NCI-H510A (cell line): Measurements from ENCODE around the gene MBD5.
A peak's percentile ranks its signal among the peaks of the same experiment; 100 is the strongest.

Experiments used
- DNase-seq: peaks from one replicate; lab custom pipeline; 2025; lab: John Stamatoyannopoulos, UW

Gene MBD5

DNA sequence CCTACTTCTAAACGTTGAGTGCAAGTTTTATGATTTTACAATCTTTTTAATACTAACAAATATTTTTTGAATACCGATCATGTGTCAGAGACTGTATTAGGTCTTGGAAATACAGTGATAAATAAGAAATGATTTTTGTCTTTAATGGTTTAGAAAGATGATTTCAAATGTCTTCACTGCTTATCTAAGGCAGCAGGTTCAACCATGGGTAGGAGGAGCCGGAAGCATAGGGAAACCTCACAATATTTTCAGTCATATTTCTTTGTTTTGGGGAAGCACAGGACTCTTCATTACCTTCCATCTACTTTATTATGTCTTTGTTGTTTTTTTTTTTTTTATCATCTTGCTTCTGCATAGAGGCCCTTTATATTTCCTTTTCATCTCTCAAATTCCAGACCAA is 458.5 kb downstream of the MBD5 start:
- DNase-seq = no peak

DNA sequence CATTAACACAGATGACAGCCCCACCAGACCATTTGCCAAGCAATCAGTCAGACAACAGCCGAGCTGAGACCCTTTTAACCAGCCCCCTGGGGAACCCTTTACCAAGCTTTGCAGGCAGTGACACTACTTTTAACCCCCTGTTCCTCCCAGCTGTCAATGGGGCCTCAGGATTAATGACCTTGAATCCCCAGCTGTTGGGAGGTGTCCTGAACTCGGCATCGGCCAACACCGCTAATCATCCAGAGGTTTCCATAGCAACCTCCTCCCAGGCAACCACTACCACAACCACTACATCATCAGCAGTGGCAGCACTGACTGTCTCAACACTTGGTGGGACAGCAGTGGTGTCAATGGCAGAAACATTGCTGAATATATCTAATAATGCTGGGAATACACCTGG is 462.8 kb downstream of the MBD5 start:
- DNase-seq = no peak

DNA sequence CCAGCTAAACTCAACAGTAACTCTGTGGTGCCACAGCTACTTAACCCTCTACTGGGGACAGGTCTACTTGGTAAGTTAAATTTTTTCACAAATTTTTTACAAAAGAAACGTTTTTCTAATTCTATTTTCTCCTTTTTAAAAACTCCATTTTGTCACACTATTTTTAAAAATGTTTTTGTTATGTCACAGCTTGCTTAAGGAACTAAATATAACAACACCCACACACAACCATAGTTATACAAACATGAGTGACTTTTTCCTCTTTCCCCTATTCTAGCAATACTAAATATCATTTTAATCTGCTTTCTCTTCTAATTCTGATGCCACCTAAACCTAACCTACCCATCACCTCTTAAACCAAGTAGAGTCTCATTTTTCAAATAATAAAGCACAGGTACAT is 463.2 kb downstream of the MBD5 start:
- DNase-seq = no peak

DNA sequence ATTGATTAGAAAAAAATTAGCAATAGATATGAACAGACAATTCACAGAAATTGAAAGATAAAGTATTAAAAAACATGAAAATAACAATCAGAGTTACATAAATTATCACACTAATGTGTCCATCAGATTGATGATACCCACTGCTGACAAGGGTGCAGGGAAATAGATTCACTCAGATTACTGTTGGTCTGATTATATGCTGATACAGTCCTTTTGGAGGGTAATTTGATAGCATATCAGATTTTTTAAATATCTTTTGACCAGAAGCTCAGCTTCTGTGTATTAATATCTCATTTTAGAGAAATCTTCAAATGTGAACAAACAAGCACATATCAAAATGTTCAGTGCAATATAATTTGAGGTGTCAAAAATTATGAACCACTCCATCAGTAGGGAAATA is 465.8 kb downstream of the MBD5 start:
- DNase-seq = no peak

DNA sequence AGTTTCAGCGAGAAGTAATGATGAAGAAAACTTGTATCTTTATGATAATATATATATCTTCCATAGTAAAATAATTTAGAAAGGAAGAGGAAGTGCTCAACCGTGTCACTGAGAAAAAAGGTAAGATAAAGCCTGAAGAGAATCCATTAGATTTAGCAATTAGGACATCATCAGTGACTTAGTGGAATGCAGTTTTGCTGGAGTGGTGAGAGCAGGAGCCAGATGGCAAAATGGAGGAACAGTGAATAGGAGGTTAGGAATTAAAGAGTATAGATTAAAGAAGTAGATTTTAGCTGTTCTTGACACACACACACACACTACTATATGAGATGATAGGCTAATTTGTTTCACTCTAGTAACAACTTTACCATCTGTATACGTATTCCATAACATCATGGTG is 466.5 kb downstream of the MBD5 start:
- no peak for DNase-seq

DNA sequence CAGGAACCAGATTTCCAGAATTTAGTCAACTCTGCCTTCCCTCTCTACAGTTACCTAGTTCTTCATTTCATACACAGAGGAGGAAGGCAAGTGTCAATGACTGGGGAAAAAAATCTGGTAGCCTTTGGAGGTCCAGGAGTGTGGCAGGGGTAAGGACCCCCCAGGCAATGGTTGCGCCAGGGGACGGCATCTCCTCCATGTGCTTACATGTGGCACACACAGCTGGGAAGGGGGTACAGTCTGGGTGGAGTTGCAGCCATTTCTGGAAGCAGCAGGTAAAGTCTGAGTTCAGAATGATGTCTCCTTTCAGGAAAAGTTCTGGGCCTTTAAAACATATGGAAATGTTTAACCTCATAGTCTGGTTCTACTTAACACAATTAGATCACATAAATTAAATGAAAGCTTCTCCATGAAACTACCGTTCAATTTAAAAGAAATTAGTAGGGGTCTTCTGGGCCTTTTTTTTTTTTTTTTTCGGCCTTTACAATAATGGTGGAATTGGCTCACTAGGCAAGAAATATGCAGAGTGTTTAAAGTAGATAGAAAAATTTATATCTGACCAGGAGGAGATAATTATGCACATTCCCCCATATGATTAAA is 470.0 kb downstream of the MBD5 start:
- DNase-seq = no peak

DNA sequence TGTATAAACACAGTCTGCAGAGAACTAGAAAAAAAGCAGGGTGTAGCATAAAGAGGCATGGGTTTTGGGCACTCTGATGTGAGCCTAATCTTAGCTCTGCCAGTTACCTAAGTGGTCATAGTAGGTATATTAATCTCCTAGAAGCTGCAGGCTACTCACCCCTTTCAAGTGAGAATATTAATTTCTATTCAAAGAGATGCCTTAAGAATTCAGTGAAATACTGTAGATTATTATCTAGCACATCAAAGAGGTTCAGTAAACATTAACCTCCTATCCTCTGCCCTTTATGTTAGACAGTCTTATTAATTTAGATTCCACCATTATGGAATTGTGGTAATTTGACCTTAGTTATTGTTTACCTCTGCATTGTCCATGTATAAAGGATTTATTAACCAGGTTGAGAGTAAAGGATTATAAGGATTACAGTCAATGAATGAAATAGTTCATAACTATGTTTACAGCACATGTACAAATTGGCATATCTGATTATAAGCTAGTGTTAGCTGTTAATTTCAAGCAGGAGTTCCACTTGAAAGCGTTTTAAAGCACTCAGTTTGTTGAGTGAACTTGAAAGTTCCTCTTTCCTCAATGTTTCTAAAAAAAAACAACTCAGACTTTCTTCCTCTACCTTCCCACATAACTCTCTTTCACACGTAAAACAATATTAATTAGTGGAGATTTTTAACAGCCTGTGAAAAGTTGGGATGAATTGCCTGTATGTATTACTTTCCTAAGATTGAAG is 473.1 kb downstream of the MBD5 start:
- no peak for DNase-seq

DNA sequence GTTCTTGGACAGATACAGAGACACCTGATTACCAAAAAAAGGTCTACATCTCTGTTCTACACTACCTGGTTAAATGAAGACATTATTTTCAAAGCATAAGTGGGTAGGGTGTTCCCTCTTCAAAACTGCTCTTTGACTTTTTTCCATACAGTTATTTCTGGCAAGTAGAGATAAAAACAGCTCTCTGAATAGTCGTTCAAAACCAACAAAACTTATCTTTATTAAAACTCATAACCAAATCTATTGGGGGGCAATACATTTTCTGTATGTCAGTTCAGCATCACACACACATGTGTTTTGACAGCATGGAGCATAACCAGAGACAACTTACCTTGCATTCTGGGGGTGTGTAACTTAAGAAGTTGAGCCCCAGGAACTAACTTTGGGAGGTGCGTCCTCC is 474.7 kb downstream of the MBD5 start:
- no peak for DNase-seq

DNA sequence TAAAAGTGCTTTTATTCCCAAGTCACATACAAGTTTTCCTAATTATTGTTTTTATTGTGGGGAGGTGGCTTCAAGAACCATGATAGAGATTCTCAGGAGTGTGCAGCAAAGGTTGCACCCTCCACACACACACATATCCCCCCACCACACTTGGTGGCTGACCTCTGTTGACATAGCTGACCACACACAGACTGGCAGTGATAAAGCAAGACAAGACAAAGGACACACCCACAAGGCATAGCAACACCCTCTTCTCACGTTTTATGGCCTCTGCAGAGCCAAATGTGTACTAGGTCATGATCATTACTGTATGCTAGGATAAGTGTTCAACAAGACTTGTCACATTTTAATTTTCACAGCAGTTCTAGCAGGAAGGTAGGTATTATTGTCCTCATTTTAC is 480.7 kb downstream of the MBD5 start:
- DNase-seq = no peak

DNA sequence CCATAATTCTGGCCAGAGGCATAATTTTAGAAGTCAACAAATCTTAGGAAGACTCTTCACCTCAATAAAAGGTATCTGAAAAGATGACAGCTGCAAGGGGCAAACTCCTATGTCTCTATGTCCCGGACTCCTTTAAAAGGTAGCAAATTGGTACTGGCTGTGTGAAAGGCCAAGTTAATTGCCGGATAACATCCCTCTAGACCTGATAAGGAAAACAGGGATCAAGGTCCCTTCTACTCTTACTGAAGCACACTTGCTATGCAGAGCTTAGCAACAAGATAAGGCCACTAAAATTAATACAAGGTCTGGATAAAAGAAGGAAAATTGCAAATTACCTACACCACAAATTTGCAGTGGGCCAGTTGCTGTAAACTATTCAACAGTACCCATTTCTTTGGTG is 482.6 kb downstream of the MBD5 start:
- DNase-seq = no peak

DNA sequence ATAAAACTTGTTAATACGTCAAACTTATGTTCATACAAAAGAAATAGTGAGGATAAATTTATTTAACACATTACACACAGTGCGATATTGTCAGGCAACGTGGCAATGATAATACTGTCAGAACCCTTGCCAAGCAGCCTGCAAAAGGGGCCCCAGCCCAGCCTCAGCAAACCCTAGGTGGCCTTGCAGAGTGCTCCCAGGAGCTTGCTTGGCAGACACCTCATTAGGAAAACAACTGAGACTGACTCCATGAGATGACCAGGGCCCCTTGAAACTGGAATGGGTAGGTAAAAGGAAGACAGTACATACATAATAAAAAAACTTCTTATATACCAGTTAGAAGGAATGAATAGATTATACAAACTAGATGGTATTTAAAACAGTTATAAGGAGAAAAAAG is 487.1 kb downstream of the MBD5 start:
- no peak for DNase-seq

DNA sequence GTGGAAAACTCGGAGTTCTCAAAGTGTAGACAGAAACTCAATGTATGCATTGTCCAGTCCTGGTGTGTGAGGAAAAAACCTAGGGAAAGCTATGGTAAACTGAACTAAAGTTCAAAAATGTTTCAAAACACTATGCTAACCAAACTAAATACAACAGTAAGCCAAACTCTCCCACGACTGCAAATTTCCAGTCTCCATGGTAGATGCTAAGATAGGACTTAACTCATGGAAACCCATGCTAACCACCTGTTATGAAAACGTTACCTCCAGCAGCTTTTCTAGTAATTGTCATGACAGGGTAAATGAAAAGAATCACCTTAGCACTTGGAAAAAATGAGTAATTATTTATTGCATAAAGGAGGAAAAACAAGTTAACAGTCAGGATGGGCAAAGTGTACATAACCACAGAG is 488.0 kb downstream of the MBD5 start:
- DNase-seq = no peak

DNA sequence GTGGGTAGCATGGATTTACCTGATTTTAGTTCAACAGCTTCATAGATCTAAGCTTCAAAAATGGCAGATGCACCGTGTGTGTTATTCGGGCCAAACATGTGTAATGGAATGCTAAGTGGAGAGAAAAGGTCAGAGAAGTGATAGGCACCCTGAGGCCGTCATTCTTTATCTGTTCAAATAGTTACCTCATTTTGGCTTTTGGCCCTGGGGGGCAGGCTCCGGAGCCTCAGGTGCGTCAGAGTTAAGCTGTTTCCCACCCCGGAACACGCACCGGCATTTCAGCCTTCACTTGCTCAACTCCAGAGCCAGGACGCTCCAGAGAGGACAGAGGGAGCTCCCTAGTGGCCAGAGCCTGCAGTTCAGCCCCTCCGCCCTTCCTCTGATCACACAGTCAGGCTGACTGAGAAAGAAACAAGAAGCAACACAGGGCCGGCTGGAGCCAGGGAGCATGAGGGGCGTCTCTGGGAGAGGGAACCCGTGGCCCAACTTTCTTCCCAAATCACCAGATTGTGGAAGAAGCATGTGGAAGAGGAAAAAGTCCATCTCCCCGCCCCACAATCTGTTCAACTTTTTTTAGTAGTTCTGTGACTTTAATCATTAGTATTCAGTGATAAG is 488.5 kb downstream of the MBD5 start:
- DNase-seq = peak; percentile 30

DNA sequence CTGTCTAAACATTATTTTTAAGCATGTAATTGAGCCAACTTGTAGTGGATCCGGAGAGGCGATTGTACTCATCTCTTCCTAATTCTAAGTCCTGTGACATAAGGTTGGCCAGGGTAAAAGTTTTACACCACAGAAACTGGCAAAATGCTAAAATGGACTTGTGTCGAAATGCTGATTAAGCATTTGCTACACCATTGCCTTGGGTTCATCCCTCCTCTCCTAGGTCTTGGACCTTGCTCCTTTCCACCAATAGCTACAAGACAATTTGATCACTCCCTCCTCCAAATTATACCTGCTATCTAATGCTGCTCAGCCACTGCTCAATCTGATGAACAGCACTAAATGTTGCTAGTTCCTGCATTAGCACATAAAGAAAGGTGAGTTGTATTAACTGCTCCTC is 491.0 kb downstream of the MBD5 start:
- DNase-seq = no peak

DNA sequence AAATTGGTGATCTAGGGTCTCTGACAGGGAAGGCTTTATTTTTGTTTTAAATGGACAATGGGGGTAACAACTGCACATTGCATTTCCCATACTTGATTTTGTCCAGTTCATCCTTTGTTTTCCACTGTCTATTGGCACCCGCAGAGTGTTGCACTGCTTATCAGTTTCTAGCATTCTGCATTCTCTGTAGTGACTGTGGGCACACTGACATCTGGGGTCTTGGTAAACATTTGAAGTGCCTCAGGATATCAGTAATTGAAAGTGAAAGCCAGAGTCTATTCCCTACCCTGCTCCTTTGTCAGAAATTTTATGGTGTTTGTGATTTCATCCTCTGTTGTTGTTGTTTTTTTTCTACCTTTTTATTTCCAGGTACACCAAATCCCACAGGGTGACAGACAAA is 491.6 kb downstream of the MBD5 start:
- no peak for DNase-seq

DNA sequence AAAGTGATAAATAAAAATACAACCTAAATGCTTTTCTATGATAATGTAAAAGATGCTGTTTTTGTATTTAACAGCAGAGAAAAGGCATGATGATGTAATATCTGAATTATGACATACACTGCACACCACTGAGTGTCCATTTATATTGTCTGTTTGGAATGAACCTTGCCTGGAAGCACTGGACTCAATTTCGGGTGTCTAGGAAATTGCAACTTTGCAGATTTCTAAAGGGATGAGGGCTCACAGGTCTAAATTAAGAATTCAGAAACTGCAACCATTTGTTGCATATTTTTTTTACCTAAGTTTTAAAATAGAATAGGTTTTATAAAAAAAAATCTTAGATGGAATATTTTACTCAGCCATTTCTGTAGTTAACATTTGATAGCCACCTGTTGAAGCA is 492.5 kb downstream of the MBD5 start:
- DNase-seq = no peak

DNA sequence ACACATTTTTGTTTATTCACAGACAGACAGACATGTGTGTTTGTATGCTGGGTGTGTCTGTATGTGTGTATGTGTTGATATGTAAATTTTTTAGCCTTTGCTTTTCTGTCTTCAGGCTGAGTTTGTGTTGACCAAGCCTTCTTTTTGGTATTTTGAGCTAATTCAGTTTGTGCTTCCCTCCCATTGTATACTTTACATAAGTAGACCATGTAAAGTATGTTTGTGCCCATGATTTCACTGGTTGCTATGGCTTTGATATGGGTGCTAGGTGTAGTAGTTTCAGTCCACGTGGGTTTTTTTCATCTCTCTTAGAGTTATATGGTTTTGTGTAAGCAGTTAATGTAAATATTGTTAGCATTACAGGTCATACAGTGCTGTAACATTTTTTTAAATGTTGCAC is 494.2 kb downstream of the MBD5 start:
- no peak for DNase-seq

DNA sequence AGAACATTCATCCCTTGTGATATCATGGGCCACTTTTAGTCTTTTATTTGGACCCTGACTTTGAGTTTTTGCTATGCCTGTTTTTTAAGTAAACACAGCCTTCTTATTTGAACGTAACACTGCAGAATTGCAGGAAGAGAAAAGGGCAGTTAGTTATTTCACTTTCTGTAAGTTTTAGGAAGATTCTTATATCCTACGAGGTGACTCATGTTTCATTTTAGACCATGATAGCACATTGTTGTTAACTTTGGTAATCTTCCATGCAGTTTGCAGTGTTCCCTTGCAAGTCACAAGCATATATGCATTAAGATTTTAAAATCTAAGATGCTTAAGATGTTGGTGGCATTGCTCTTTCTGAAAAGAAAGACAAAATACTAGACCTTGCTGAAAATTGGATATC is 495.1 kb downstream of the MBD5 start:
- DNase-seq = no peak

DNA sequence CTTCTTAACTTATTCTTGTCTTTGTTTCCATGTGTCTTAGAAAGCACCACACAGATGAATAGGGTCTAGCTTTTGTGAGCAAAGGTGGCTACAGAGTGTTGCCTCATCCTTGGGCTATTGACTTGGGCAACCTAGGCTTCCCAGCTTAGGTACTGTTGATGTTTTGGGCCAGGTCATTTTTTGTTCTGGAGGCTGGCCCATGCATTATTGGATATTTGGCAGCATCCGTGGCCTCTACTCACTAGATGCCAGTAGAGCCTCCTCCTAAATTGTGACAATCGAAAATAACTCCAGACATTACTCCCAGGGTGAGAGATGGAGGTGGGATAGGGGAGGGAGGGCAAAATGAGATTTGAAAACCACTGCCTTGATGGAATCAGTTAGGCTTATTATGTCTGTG is 496.4 kb downstream of the MBD5 start:
- no peak for DNase-seq

DNA sequence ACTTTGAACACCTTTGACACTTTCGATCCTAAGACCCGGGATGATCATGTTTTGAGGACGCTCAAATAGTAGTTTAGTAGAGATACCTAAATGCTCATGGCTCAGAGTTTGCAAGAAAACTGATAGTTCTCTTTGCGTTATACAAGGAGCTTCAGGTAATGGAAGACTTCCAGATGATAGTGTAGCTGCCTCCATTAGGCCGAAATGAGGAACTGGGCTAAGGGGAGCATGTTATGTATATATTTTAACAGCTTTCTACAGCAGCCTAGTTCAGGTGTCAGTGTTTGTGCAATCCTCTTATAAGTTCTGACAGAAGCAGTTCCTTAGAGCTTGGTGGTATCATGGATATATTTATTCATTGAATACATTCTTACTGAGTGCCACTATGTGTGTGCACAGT is 496.9 kb downstream of the MBD5 start:
- no peak for DNase-seq

DNA sequence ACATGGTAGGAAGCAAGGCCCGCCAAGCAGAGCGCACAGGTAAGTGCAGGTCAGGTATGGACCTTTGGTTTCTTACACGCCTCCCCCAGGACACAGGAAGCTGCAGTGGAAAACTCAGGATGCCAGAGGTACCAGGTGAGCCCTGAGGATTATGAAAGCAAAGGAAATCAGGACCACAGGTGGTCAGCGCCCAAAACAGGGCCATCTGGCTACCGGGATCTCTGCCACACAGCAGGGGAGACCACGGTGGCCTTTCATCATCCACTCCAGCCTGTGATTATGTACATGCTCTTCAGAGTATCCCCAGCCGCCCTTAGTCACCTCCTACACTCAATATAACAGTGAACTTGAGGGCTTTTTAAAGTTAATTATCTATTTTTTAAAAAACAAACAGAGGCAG is 498.1 kb downstream of the MBD5 start:
- DNase-seq = peak; percentile 26

DNA sequence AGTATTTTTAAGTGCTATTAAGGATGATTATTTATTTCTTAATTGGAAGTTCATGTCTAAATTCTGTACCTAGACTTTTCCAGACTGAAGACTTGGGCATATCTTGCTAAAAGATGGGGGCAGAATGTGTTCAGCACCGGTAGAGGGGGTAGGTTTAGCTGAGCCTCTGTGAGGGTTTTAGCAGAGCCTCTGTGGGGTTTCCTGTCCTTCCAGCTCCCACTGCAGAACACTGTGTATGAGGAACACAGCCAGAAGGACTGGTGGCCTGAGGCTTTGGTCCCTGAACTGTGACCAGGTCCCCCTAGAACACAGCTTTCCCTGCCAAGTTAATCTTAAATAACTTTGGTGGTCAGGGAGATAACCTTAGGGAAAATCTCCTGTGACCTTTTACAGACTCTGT is 500.3 kb downstream of the MBD5 start:
- DNase-seq = no peak

DNA sequence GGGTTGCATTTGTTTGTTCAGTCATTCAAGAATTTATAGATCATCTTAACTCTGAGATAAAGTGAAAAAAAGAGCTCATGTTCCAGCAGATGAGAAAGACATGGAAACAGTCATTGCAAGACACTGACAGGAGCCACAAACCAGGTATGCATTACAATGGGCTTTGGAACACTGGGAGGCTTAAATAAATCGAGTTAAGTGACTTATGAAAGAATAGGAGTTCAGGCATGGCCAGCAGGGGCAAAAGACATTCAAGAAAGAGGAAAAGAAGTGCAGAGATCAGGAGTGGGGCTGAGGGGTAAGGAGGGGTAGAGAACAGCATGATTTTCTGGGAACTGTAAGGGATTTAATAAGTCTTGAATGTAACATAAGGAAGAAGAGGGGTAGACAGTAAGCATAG is 502.4 kb downstream of the MBD5 start:
- no peak for DNase-seq

DNA sequence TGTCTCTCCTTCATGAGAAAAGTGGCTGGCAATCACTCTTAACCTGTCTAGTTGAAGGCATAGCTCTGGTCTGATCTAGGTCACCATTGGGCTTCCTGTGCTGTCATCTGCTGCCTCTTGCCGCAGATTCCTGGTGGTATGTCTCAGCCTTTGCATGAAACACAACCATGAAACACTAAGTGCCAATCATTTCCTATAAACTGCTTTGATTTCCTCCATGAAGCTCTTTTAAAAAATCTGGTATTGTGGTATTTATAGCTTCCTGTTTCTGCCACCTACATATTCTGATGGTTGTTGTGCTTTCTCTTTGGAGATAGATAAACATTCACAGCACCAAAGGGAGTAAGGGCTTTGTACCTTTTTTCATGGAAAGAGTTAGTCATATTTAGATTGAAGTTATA is 503.6 kb downstream of the MBD5 start:
- DNase-seq = no peak
